NCI-H82 (cell line): ENCODE data around the gene SCD.

Source experiments
- DNase-seq: peaks from one replicate; lab custom pipeline; 2025; lab: John Stamatoyannopoulos, UW

The SCD gene

GRCh38 chr10:100401631-100402328 is 54.7 kb downstream of the SCD start:
- DNase-seq: no peak

- no peak for DNase-seq
These were observed 56.7 kb downstream of the SCD start for GRCh38 chr10:100403734-100404133.

GRCh38 chr10:100413173-100413572 is 66.1 kb downstream of the SCD start:
- no peak for DNase-seq
